Stimulated activated CD4-positive, alpha-beta T cell treated with anti-CD3 and anti-CD28 coated beads, Interleukin-15, amount 100 ng/mL, for 1 hour (primary cell): ENCODE data around the gene REC8.

Source experiments
- DNase-seq, 2 donors: peaks; one replicate each; pipeline ENCODE4 v3.0.0-alpha.2; 2020; ENCODE audit warnings: low read depth in 1 of 2, low spot score in 1 of 2

REC8 gene

DNA sequence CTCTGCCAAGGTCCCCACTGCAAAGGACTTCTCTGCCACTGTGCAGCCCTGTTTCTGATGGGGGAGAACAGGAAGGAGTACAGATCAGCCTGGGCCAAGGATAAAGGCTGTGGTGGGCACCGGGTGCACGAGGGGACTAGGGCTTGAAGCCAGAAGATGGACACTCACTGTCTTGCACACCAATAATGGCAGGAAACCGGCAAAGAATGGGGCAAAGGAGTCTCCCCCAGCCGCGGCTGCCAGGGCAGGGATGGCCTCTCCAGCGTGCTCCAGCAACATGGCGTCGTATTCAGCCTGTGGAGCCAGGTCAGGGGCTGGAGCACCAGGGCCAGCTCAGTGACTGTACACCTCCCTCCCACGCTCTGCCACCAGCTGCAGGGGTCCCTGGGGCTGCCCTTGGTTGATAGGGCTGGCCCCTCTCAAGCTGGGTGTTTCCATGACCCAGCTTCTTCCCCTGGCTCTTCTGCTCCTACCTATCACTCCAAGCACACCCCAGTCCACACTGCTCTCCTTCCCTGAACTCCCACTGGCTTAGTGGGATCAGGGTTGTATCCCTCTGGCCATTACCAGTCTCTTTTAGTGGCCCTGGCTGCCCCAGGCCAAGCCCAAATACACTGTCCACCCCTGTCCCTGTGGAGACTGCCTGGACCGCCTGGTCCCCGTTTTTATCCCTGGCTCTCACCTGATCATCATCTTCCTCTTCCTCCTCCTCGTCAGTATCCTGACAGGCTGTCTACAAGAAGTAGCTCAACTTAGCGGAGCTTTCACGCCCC lies 10.4 kb downstream of the REC8 start:
- DNase-seq = no peak

DNA sequence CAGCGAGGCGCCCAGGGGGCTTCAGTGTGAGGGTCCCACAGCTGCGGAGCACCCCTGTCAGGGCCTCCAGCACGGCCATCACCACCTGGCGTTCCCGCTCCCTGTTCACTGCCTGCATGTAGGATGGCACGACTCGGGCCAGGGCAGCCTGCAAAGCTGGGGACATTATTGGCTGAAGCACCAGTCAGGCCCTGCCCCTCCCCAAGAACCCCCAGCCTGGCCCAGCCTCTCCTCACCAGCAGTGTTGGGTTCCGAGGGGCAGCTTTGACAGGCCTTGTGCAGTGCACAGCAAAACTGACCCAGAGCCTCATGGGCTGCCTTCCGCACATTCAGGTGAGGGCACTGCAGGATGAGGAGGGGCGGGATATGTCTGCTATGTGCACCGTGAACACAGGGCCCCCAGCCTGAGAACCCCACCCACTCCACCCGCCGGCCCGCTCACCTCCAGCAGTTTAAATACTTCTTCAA lies 11.2 kb downstream of the REC8 start:
- DNase-seq = no peak

DNA sequence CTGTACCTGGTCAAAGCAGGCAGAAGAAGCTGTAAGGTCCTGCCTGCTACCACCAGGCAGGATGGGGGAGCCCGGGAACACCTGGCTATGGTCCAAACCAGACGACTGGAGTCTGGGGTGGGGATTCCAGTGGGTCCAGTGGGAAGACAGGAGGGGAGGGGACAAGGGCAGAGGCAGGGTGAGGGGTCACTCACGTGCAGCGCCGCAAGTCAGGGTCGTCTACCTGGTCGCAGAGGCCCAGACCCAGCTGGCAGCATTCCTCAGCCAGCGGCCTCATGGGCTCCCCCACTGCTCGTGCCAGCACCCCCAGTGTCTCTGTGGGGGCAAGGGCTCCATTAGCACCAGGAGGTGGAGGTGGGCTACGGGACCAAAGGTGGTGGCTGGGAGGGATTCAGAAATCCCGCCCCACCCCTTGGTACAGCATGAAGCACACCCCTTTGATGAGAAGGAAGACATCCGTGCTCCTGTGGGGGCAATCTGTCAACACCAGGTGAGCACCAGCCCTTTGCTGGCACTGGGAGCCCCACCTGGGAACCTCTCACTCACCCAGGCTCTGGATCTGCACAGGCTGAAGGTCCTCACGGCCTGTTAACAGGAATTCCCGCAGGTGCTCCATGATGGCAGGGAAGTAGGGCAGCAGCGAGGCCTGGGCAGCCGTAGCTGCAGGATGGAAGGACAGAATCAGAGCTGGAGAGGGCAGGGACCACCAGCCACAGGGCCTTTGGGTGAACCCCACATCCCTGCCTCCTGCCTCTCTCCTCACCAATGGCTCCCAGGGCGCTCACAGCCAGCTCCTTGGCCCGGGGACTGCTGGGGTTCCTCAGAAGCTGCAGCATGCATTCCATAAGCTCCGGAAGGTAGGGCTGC lies 12.5 kb downstream of the REC8 start:
- DNase-seq = no peak

DNA sequence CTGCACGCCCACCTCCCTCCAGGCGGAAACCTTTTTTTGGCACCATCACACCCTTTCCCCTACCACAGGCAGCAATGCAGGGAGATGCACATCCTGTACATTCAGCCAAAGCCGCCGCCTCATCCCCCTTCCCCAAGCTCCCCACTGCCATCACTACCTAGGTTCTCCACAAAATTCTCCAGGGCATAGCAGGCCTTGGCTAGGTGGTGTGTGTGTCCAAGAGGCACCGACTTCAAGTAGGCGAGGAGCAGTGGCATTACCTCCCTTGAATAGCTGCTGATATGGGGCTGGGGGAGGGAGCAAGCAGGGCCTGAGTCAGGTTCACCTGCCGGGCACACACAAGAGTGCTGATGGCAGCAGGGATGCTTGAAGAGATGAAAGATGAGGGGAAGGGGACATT lies 13.1 kb downstream of the REC8 start:
- no peak for DNase-seq

DNA sequence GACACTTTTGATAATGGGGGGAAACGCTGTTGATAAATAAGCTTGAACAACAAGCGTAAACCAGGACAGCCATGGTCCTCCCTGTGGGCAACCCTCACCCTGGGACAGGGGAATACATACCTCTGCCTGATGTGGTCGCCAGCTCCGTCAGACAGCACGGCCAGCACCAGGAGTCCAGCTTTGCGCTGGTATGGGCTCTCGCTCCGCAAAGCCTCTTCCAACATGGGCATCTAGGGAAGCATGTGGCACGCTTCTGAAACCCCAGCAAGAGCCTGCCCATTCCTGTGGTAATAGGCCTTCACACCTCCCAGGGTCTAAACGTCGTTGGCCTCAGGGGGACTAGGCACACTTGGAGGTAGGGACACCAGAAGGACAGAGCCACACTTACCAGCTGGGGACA lies 13.9 kb downstream of the REC8 start:
- DNase-seq = no peak

DNA sequence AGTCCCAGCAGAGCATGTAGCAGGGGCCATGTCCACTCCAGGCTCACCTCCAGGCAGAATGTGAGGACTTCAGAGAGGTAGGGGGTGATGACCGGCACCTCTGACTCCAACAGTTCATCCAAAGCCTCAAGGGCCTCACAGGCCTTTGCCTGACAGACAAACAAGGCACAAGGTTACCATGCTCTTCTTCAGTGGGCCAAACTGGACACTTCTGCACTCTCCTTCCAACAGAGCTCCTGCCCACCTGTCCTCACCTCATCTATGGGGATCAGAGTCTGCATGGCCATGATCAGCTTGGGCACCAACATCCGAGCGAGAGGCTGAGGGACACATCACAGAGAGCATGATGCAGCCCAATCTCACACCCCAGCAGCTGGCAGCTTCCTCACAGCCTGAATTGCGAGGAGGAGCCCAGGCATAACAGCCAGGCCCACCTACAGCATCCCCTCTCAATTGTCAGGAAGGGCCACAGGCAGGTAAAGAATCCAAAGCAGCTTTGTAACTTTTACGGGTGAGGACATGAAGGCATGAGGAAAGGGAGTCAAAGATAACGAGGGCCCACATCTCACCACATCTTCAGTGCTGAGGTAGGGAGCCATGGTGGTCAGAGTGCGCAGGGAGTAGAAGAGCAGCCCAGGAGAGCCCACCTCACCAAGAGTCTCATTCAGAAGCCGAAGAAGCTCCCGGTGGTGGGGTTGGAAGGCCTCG lies 15.1 kb downstream of the REC8 start:
- no peak for DNase-seq

DNA sequence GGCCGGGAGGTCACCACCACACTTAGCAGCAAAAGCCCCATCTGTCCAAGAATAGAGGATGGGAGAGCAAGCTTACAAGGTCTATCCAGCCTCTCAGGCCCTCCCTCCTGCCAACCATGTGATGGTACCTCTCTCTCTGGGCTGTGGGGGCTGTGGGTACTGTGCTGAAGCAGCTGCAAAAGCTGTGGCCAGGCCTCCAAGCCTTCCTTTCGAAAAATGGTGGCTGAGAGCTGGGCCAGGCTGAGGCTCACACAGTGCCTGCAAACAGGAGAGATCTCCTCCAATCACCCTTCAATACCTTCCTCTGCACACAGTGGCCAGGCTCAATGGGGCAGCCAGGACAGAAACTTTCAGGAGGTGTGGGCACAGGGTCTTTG lies 15.6 kb downstream of the REC8 start:
- no peak for DNase-seq

DNA sequence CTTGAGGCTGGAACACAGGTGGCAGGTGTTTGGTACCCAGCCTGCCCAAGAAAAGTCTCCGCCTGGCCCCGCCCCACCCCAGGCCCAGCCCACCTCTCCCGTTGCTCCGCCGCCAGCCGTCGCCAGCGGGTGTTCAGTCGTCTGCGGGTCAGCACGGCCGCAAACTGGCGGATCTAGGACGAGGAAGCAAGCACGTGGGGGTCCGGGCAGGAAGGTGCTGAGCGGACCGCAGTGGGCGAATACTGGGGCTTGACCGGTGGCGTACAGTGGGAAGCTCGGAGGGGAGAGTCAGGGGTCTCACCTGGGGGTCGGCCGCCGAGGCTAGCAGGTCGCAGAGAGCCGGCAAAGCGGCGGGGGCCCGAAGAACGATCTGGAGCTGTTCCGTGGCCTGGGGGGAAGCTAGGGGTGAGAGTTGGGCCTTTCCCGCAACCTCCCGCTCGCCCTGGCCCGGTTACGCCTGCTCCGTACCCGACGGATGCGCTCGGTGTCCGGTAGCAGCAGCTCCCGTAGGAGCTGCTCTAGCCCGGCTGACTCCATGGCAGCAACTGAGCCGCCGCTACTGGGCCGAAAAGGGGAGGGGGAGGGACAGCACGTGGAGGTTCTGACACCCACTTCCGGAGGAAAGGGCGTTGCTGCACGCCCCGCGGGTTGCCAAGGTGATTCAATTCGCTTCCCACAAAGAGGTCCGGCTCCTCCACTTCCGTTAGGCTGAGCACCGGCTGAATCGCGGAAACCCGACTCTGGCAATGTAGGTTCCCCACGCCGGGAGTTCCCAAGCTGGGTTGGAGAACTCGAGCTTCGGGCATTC lies 16.6 kb downstream of the REC8 start, which contains the start of gene IPO4:
Gene IPO4, minus strand, starts transcription at position 566 of the 808 bp plus-strand sequence. Its CDS starts 29 bp downstream, at position 537.
- peak; percentile 85 to 89 for DNase-seq

DNA sequence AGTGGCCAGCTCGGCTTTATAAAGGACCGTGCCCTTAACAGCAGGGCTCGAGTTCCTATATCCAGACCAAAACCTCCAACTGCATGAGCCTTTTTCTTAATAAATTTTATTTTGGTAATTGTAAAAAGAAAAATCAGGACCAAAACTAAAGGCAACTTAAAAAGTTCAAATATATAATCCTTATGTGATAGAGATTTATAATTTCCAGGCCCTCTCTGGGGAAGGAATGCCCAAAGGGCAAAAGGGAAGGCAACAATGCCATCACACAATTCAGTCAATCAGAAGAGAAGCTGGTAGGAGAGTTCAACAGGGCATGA lies 17.1 kb downstream of the REC8 start:
- no peak for DNase-seq

DNA sequence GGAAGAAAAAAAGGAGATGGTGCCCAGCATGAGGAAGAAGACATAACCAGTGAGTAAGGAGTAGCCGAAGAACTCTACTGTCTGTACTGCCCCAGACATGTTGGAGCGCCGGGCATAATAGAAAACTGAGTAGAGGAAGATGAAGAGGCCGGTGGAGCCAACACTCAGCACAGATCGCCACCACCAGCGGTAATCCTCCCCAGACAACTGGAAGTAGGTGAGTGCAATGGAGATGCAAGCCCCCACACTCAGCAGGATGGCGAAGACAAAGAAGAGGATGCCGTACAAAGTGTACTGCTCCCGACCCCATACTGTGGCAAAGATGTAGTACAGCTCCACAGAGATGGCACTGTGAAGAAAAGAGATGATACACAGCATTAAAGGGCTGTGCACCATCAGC lies 17.6 kb downstream of the REC8 start:
- no peak for DNase-seq

DNA sequence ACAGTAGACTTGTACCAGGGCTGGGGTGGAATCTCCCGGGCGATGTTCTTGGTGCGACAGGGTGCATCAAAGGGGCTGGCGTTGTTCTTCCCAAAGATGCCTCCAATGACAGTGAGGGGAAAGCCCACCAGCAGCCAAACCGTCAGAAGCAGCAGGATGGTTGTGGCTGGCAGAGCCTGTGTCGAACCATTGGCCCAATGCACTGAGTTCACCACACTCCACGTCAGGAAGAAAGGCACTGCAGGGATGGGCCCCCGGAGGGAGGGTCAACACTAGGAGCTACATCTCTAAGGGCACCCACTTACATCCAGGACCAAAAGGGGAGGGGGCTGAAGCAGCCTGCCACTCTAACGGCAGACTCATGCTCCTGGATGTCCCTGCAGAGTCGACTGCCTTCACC lies 18.5 kb downstream of the REC8 start:
- no peak for DNase-seq

DNA sequence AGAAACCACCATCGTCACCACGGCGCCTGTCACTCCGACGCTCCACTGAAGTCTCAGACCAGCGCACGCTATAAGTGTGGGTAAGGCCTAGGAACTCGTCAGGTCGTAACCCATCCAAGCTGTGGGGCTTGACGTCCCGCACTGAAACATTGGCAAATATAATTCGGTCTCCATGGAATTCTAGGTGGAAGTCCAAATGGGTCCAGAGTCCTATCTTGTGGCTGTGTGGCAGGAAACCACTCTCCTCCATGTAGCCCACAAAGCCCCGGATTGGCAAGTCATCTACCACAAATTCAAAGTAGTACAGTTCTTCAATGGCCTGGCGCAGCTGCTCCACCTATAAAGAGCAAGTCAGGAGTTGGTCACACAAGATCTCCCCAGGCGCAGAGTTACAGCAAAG lies 21.1 kb downstream of the REC8 start:
- DNase-seq = no peak

DNA sequence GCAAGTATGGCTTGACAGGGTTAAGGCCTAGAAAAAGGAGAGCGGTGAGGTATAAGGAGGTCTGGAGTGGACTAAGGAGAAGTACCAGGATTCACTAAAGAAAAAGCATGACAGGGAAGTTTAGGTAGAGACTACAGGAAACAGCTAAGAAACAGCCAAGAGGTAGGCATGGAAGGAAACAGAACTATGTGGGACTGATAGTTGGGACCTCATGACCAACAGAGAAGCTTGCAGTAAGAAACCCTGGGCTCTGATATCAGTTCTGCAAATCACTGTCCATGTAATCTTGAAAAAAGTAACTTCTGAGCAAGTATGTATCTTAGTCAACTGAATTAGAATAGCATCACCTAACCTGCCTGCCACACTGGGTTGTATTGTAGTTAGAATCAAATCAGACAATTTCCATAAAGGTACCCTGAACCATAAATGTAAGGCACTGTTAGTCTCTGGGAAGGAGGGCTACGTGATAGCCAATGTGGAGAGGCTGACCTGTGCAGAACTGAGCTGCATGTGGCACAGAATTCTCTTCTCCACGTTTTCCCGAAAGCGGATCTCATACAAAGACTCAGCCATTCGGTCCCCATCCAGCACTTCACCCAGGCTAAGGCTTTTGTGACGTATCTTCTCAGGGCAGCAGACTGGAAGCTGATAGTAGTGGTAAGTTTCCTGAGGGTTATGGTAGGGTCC lies 22.4 kb downstream of the REC8 start:
- DNase-seq = no peak

DNA sequence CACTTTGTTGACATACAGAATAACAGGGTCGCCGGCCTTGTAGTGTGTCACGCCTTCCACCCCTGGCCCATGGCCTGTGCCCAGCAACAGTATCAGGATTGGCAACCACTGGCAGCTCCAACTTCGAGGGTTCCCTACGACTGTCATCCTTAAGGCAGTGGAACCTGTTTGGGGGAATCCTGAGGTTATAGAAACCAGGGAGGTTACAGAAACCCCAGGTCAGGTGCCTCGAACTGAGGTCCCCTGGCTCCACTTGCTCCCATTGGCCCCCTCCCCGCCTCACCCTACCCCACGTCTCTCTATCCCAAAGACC lies 22.9 kb downstream of the REC8 start:
- DNase-seq = no peak

DNA sequence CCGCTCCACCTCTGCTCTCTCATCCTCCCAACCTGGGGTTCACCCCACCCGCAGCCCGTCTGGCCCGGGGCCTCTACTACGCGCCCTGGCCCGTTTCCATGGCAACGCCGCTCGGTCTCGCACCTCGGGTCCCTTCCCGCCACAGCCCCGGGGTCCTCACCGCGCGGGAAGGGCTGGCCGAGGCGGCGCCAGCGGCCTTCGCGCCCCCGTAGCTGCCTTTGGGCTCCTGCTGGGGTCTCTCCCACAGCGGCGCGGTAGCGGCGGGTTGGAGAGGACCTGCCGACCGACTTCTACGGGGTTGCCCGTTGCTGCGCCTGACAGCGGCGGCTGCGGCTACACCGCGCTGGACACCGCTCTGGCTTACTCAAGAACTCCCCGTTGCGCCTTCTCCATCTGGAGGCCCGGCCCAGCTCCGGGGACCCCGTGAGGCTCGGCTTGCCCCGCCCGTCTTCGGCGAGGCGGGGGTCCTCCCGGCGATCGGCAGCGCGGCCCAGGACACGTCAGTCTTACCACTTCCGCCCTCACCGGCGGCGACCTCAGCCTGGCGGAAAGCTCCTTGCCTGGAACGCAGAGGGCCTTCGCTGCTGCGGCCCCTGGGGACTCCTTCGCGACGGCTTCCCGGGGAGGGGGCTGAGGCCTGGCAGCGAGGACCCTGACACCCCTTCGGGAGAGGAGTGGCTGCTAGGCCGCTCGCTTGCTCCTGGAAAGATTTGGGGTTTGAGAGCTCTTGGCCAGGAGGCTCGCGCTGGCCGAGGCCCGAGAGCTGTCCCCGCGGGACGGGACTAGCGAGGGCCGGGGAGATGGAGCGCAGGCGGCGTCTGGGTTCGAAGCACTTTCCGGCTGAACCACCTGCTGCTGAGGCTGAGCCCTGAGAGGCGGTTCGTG lies 23.5 kb downstream of the REC8 start, which contains the start of gene TM9SF1:
Gene TM9SF1, minus strand, starts transcription at position 256 of the 885 bp plus-strand sequence. CDS start 422 bp downstream, outside the sequence.
- peak; percentile 72 to 78 for DNase-seq

DNA sequence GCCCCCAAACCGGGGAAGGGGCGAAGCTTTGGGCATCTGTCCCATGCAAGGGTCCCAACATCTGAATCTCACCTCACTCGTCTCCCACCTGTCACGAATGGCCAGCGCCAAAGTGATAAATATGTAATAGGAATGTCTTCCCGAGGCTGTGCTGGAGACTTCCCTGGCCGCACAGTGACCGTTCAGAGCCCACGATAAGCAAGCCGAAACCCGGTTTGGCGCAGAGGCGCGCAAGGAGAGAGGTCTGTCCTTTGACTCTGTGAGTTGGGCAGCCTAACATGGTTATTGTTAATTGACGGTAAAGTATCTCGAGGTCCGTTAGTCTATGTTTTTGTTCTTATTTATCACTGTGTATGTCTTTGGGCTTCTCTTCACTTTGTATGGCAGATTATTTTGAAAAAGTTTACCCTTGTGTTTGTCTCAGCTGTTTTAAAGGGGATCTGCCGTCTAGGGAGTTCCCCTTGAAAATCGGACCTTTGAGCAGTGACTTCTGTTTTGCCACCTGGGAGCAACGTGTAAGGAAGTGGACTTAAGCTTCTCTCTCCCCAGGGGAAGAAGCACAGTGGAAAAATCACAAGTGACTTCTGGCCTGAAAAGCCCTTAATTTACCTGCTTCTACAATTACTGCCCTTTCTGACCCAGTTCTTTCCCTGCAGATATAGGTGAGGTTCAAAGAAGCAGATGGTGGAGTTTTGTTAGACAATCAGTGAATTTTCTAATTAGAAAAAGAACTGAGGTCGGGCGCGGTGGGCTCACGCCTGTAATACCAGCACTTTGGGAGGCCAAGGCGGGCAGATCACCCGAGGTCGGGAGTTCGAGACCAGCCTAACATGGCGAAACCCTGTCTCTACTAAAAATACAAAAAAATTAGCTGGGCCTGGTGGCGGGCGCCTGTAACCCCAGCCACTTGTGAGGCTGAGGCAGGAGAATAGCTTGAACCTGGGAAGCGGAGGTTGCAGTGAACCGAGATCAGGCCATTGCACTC lies 24.5 kb downstream of the REC8 start:
- DNase-seq = no peak

DNA sequence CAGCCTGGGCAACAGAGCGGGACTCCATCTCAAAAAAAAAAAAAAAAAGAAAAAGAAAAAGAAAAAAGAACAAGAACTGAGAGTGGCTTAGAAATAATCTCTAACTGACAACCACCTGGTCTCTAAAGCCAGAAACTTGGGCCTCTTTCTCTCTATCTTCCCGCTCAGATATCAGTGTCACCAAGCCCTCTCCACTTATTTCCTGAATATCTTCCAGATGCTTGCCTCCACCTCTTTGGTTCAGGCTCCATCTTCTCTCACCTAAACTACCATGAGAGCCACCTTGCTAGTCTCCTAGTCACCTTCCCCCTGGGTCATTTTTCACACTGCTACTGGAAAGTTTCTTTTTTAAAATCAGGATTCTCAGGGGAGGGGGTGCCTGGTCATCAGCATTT lies 25.2 kb downstream of the REC8 start:
- no peak for DNase-seq

DNA sequence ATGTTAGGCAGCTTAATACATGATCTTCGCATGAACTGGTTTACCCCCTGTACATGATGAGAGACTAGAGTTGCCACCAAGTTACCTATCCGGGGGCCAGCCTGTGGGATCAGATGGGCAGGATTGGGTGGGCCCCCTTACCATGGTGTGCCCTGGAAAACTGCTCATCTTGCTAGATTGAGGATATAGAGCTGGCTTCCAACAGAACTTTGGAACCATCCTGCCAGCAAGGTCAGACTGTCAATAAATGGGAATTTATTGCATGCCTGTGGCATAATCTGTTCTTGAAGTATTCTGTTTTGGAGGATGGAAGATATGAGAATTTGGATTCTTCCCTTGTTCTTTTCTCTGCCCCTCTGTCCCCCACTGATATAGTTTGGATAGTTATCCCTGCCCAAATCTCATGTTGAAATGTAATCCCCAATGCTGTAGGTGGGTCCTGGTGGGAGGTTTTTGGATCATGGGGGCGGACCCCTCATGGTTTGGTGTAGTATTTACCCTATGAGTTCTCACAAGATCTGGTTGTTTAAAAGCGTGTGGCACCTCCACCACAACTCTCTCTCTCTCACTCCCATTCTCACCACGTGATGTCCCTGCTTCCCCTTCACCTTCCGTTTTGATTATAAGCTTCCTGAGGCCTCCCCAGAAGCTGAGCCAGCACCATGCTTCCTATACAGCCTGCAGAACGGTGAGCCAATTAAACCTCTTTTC lies 27.1 kb downstream of the REC8 start:
- DNase-seq = no peak
